Activated effector memory CD4-positive, alpha-beta T cell treated with anti-CD3 and anti-CD28 coated beads, Interleukin-2, amount 50 U/mL, for 16 hours (primary cell): ENCODE measurements around the gene TKTL2.

Experiments
- DNase-seq: peaks from one replicate; pipeline ENCODE4 v3.0.0-alpha.2; 2020

Gene TKTL2, protein sequence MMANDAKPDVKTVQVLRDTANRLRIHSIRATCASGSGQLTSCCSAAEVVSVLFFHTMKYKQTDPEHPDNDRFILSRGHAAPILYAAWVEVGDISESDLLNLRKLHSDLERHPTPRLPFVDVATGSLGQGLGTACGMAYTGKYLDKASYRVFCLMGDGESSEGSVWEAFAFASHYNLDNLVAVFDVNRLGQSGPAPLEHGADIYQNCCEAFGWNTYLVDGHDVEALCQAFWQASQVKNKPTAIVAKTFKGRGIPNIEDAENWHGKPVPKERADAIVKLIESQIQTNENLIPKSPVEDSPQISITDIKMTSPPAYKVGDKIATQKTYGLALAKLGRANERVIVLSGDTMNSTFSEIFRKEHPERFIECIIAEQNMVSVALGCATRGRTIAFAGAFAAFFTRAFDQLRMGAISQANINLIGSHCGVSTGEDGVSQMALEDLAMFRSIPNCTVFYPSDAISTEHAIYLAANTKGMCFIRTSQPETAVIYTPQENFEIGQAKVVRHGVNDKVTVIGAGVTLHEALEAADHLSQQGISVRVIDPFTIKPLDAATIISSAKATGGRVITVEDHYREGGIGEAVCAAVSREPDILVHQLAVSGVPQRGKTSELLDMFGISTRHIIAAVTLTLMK

DNA sequence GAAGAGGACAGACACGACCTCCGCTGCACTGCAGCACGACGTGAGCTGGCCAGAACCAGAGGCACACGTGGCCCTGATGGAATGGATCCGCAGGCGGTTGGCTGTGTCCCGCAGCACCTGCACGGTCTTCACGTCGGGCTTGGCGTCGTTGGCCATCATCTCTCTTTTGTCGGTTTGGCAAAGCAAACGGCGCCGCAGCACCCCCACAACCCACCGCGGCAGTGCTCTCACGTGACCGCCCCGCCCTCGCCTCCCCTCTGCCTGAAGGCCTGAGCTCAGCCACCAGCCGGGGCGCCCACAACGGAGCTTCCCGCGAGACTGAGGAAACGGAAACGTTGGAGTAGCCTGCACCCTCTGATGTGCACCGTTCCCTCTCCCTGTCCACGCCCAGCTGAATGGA, at the start of gene TKTL2:
Gene TKTL2 (minus strand): TSS at position 179 of the 400 bp plus-strand sequence. CDS start 20 bp downstream, at position 159.
- no peak for DNase-seq

DNA sequence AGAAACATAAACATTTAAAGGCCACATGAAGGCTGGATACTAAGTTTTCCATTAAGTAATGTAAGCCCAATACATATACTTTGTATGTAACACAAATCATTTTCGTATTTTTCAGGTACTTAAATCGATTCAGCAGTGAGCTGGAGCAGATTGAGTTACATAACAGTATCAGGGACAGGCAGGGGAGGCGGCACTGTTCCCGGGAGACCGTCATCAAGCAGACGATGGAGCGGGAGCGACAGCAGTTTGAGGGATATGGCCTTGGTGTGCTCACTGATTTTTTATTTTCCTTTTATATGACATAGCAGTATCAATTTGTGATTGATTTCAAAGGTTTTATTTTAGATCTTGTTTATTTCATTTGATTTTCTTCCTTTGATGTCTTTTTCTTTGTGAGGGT, 41.6 kb upstream of the TKTL2 start:
- DNase-seq, result no peak

DNA sequence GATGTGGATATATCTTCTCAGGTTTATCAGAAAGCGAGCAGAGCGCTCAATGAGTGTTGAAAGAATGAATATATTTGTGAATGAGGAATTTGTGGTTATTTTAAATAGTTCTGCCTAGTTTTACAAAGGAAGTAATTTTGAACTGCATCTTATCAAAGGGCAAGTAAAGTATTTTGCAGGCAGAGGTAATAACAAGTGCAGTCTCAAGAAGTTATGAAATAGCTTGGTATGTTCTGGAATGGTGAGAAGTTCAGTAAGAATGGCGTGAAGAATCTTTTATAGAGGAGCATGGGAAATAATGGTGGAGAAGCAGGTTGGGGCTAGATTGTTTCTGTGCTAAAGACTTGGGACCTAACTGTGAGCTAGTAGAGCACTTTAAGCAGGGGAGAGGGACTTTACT, 31.8 kb upstream of the TKTL2 start:
- DNase-seq, result no peak

DNA sequence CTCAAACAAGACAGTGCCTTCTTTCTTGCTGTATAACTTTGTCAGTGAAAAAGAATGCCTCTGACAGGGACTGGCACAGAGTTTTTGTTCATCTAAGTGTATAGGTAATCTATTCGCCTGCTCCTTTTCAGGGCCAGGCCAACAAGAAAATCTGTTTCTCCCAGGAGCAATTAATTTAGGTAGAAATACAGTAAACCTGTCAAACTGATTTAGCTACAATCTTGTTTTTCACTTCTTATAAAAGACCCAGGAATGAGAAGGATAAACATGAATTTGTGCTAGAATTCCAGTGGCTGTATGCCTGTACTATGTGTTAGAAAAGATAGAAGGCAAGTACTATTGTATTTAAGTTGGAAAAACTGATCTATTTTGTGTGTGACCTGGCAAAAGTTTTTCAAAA, 27.0 kb upstream of the TKTL2 start:
- no peak for DNase-seq

DNA sequence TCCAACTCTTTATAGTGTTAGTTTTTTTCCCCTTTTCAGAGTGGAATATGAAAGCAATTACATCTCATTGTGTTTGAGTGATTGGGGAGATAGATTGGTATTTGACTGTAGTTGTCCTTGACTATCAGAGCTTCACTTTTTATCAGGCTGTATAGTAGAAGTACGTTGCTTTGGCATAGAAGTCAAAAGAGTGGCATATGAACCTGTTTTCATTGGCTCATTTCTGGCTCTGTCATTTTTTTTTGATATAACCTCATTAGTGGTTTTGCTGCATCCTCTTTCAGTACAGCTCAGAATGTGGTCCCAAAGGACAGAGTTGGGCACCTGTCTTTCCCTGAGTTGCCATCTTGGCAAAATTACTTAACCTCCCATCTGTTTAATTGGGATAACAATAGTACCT, 22.3 kb upstream of the TKTL2 start:
- no peak for DNase-seq

DNA sequence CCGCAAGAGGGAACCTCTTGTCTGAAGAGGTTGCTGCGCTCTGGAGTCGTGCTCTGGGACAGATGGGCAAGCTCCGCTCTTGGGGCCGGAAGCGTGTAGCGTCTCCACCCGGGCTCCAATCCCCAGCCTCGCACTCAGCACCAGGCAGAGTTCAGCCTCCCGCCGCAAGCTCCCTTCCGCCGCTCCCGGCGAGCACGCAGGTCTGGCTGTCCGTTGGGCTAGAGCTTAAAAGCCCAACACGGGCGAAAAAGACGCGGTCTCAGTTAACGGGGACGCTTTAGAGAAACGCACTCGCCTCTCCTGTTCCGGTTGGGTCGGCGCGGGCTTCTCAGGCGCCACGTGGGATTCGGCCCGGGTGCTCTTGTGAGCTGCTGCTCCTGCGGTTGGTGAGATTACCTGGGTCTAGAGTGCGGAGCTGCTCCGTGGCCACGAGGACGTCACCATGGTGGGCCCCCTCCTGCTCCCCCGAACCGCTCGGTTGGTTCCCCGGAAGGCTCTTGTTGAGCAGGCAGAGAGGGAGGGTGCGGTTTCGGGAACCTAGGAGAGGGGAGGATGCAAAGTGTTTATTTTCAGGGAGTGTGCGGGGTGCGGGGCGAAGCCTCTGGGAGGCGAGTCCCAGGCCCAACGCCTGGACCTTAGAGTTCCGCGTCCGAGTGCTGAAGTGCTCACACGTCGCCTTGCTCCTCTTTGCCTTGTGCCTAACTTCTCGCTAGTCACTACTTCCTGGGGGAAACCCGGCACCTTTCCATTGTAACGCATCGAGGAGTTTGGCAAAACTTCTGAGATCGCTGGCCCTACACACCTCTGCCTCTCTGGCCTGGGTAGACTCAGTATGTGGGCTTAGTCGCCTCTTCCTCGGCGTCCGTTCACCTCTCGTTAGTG, 21.0 kb upstream of the TKTL2 start, which contains the start of gene TMA16:
Gene TMA16 (plus strand): TSS at position 331 of the 882 bp plus-strand sequence. CDS start 112 bp downstream, at position 443.
- DNase-seq, result peak; percentile 92

DNA sequence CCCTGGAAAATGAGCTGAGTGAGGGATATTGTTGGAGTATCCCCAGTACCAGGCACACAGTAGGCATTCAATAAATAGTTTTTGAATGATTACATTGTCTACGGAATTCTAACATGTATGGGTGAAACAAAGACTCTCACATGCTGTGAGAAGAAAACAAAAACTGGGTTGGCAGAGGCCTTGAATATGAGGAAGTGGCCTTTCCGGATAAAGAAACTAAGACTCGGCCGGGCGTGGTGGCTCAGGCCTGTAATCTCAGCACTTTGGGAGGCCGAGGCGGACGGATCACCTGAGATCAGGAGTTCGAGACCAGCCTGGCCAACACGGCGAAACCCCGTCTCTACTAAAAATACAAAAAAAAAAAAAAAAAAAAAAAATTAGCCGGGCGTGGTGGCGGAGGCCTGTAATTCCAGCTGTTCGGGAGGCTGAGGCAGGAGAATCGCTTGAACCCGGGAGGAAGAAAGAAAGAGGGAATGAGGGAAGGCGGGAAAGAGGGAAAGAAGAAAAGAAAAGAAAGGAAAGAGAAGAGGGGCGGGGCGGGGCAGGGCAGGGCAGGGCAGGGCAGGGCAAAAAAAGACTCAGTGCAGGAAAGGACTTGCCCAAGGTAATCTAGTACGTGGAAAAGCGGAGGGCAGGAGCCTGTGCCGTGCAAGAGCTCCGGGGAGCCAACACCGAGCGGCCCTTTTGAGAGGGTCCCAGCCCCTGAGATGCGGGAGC, 20.2 kb upstream of the TKTL2 start:
- DNase-seq, result no peak

DNA sequence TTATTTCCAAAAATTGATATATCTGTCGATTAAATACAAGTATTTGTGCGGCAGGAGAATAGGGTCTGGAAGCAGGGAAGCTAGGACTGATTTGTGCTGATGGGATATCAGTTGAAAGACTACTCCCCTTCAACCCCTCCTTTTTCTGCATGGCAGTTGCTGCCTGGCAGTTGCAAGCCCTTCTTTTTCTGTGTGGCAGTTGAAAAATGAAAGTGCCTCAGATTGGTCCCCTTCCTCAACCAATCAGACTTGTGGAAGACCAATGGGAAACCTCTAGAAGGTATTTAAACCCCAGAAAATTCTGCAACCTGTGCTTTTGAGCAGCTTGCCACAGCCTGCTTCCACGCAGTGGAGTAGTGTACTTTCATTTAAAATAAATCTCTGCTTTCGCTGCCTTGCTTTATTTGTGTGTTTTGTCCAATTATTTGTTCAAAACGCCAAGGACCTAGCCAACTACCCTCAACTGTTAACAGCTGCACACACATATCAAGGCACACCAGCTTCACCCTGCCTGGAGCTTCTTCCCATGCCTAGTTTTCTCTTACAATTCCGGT, 19.5 kb upstream of the TKTL2 start:
- DNase-seq, result no peak

DNA sequence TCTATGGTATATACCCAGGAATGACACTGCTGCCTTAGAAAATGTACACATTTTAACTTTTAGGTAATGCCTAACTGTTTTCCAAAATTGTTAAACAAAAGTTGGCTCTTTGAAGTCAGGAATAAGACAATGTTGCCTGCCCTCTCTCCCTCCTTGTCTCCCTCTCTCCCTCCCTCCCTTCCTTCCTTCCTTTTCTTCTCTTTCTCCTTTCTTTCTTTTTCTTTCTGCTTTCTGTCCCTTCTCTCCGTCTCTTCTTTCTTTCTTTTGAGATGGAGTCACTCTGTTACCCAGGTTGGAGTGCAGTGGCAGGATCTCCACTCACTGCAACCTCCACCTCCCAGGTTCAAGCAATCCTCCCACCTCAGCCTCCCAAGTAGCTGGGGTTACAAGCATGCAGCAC, 16.4 kb upstream of the TKTL2 start:
- DNase-seq, result no peak

DNA sequence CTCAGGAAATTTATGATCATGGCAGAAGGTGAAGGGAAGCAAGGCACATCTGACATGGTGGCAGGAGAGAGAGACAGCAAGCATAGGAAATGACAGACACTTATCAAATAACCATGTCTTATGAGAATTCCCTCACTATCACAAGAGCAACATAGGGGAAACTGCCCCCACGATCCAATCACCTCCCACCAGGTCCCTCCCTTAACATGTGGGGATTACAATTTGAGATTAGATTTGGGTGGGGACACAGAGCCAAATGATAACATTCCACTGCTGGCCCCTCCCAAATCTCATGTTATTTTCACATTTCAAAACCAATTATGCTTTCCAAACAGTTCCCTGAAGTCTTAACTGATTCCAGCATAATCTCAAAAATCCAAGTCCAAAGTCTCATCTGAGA, 12.8 kb upstream of the TKTL2 start:
- DNase-seq, result no peak

DNA sequence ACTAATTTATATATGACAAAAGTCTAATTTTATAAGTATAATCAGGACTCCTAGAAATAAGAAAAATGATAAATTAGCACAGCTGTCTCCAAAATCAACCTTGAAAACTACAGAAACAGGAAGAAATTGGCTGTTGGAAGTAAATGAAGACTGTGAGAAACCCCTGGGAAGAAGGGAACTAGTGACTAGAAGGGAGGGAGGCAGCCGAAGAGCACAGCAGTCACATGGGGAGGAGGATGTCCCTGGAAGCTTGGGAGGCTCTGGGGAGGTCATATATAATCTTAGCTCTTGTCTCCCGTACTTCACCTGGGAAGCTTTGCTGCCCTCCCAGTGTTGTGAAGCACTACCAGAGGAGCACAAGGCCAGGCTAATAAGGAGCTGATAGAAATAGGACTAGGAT, 12.0 kb upstream of the TKTL2 start:
- no peak for DNase-seq

DNA sequence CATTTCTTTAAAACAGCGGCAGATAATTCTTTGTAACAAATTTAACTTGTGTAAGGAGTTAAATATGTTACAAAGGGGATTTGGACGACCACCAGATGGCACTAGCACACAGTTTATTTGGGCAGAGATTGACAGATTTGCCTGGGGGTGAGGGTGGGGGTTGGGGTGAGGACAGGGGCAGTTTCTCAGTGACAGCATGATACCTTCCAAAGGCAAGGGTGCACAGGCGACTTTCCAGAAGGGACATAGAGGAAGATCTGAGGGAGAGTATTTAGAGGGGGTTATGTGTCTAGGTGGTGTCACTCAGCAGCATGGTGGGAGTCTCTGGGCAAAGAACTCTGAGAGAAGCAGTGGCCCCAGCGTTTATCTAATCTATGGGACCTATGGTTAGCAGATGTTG, 11.4 kb upstream of the TKTL2 start:
- peak; percentile 76 for DNase-seq

DNA sequence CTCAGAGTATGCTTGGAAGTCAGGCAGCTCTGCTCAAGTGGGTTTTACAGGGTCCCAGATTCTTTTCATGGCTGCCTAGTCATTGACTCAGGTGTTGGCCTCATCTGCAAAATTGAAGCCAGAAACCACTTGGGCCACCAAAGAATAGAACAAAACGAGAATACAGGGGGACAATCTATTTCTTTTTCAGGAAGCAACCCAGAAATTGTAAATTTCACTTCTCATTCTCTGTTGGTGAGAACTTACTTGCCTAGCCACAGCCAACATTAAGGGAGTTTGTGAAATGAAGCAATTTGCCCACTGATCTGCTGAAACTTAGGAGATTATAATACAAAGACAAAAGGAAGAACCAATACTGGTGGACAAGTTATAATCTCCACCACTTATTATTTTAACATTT, 8.6 kb upstream of the TKTL2 start:
- no peak for DNase-seq

DNA sequence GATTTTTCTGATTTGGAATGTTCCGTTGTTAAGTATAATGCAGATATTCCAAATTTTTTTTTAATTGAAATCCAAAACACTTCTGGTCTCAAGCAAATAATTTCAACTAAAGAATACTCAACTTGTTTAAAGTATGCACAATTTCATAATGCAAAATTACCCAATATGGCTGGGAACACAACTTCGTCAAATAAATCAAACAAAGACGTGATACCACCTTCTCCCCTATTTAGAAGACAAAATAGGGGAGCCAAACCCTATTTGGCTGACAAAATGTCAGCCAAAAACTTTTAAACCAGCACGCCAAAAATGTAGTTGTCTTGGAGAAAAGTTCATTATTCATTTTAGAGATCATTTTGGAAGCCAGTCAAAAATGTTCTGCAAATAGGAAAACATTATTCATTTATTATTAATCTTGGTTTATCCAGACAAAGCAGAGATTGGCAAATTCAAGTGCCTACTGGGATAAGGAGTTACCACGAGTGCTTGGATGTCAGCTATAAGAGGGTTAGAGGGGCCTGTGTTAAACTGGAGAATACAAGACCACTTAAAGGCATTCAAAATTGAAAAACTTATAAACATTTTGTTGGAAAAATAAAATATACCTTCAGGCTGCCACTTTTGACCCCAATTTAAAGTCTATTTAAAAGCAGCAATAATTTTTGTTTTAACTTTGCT, 3.3 kb upstream of the TKTL2 start:
- DNase-seq, result no peak

DNA sequence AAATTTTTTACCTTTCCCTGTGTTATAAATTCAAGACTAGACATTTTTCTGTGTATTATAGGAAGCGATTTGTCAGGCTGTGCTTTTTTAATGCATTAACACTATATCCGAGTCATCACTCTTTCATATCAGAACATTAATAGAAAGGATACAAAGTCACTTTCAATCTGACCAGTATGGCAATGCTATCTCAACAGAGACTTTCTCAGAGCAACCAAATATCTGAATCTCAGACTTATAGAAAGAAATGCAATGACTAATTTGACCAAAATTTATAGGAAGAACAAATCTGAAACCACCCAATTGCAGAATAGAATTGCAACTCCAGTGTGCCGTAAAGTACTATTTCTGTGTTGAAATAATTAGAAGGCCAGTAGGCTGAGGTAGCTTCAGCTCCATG, 473 bp upstream of the TKTL2 start:
- no peak for DNase-seq

DNA sequence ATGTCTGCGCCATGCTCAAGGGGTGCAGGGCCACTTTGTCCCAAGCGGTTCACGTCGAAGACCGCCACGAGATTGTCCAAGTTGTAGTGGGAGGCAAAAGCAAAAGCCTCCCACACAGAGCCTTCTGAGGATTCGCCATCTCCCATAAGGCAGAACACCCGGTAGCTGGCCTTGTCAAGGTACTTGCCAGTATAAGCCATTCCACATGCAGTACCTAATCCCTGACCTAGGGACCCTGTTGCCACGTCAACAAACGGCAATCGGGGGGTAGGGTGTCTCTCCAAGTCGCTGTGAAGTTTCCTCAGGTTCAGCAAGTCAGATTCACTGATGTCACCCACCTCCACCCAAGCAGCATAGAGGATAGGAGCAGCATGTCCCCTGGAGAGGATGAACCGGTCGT, 424 bp downstream of the TKTL2 start:
- no peak for DNase-seq

DNA sequence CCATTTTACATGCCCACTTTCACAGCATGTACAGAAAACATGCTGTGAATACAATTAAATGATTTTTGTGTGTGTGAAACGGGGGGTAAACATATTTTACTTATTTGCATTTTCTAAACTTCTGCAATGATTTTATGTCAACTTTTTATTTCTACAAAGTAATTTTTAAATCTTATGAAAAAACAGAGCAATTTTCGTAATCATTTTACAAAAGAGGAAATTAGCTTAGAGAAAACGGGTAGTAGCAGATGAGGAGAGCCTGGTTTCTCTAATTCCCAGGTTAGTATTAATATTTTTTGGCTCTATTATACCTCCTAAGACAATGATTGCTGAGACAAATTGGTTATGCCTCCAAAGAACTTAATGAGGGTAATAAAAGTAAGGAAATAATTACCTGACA, 3.2 kb downstream of the TKTL2 start:
- DNase-seq, result no peak

DNA sequence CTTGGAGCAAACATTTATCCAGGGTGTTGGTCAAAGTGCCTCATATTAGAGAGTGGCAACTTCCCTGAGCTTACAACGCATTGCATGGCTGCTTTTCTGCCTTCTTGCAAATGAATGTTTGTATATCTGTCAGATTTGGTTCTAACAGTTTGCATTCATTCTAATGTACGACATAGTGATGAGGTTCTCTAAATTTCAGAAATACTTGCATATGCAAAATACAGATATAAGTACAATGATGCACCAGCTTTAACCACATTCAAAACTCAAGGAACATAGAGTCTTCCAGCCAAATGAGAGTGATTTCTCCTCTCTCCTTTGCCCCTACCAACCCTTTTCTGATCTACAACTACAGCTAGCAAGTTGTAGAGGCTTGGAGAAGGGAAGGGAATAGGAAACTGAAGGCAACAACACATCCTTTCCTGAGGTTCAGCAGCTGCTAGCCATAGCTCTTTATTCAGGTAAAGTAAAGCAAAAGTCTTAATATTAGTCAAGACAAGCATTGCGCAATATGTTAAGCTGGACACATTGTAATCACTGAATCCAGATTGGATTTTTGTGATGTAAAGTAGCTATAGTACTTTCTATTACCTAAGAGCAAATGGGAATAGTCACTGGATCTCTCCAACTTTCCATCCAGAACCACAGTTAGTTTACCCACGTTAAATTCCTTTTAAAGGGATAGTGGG, 6.3 kb downstream of the TKTL2 start:
- no peak for DNase-seq

DNA sequence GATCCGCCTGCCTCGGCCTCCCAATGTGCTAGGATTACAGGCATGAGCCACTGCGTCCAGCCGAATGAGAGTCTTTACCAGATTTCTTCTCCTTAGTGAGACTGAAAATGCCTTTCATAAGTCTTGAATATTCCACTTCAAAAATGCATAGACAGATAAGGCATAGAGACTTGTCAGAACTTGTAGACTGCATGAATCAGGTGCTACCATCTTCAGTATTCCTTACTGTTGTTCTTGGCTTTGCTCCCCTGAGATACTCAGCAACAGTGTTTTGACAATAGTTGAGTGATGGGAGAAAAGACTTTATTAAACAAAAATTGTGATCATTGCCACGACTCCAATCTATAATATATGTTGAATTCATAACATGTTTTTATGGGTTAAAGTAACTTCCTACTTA, 11.0 kb downstream of the TKTL2 start:
- DNase-seq, result no peak

DNA sequence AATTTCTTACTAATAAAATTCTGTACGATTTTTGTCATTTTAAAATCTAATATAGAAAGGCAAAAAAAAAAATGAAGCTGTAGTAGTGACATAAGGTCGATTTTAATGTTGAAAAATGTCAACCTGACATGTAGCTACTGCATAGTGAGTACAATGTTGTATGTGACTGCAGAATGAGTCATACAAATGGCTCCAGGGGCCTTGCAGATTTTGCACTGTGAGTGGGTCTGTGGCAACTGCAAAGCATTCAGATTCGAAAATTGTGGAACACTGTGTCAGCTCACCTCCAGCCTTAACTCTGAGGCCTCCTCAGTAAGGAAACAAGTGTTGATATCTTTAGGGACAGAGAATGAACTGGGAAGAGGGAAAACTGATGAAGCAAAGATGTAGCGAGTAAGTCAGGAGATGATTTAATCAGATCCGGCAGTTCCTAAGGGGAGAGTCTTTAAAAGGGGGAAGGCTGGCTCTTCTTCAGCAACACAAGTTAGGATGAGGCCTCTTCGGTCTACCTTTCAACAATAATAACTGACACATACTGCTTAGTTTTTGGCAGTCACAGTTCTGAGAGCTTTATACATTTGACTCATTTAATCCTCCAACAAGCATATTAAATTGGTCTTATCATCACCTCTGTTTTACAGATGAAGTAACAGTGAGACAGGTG, 24.9 kb downstream of the TKTL2 start:
- no peak for DNase-seq

DNA sequence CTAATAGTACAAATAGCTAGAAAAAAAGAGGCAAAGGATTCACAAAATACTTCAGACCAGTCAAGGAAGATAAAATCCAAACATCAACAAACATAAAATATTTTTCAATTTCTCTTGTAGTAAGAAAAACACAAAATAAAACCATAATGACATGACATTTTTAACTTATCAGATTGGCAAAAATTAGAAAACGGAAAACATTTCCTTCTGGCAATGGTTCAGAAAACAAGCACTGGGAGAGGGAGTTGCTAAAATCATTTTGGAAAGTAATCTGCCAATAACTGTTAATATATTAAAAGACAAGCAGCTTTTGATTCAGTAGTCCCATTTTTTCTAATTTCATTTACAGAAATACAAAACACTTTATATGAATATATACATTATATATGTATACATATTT, 26.1 kb downstream of the TKTL2 start:
- DNase-seq, result no peak
